HG03039 (cell line): ENCODE measurements around the gene TAOK3.
"Not testable (repeated sequence)": the region's sequence is repeated elsewhere in the genome, so short reads cannot be mapped to it uniquely, and the experiment has no call there.

Experiments
- ATAC-seq: cut with Tn5 transposase; IDR thresholded peaks from one replicate; pipeline ENCODE4 v1.9.1; 2021; ENCODE audit warnings: mild to moderate bottlenecking, moderate library complexity; ENCODE audit not compliant: unreplicated experiment

TAOK3 gene

DNA sequence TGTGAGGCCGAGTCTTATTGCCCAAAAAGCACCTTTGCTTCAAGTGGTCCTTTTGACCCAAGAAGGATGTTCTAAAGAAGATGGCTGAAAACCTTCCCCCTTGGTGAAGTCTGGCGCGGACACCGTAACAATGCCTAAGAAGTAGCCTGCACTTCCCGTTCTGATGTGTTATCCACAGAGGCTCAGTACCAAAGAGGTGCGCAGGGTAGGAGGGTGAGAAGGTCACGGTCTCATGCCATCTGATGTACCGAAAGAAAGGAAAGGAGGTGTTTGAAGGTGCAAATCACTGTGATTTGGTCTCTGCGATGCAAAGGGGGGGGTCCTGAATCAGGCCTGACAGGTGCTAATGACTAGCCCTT, 226.9 kb downstream of the TAOK3 start:
- ATAC-seq = no peak

DNA sequence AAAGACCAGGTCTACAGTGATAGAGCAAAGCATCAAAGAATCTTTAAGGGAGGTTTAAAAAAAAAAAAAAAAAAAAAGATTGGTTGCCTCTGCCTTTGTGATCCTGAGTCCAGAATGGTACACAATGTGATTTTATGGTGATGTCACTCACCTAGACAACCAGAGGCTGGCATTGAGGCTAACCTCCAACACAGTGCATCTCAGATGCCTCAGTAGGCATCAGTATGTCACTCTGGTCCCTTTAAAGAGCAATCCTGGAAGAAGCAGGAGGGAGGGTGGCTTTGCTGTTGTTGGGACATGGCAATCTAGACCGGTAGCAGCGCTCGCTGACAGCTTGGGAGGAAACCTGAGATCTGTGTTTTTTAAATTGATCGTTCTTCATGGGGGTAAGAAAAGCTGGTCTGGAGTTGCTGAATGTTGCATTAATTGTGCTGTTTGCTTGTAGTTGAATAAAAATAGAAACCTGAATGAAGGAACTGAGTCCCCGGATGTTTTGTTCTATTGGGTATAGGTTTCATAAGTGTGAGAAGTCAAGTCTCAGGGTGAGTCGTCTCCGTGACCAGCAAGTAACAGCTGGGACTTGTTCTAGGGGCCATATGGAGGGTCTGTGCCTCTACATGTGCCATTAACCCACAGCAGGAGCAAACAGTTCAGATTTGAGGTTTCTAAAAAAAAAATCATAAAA, 227.5 kb downstream of the TAOK3 start:
- ATAC-seq = no peak

DNA sequence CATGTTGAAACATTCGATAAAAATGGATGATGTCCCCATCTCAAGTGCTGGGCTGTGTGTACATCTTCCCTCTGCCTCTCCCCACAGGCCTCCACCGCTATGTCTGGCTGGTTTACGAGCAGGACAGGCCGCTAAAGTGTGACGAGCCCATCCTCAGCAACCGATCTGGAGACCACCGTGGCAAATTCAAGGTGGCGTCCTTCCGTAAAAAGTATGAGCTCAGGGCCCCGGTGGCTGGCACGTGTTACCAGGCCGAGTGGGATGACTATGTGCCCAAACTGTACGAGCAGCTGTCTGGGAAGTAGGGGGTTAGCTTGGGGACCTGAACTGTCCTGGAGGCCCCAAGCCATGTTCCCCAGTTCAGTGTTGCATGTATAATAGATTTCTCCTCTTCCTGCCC, 228.2 kb downstream of the TAOK3 start:
- no peak for ATAC-seq

DNA sequence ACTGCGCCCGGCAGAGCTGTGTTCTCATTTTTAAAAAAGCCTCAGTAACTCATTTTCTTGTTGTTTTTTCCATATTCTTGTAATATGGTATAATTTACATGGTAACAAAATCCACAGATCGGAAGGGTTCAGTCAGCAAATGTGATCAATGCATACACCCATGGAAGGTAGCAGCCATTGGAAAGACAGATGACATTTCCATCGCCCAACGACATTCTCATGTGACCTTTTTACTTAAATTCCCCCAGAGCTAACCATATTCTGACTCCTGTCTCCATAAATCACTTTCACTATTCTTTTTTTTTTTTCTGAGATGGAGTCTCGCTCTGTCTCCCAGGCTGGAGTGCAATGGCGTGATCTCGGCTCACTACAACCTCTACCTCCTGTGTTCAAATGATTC, 231.9 kb downstream of the TAOK3 start:
- ATAC-seq = no peak

DNA sequence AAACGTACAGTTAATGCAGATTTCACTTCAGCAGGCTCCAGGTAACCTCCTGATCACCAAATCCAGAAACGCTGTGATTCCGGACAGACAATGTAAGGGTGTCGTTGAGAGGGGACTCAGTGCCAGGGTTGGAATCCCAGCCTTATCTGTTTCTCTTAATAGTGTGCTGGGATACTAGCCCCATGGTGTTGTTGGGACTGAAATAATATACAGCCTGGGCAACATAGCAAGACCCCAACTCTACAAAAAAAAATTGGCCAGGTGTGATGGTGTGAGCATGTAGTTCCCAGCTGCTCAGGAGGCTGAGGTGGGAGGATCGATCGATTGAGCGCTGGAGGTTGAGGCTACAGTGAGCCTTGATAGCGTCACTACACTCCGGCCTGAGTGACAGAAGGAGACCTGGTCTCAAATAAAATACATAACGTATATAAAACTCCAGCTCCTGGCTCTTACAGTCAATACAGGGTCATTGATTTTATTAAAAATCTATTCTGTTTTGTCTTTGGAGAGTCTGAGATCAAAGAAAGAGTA, 235.5 kb downstream of the TAOK3 start:
- no peak for ATAC-seq

DNA sequence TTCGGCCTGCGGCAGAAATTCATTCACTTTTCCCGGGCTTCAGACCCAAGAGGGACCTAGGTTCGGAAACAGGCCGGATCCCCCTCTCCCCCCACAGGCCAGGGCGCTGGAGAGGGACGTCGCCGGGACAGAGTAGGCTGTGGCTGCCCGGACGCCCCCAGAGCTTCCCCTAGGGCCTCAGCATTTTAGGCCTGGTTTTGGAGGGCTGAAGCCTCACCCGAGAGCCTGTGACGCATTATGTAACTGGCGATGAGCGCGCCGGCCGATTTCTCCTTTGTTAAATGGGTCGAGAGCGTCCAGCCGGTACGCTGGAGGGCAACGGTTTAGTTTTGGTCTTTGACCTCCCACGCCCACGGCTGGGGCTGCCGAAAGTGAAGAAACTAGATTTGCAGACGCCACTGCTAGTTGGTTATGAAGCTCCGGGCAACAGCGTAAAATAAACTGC, 236.1 kb downstream of the TAOK3 start:
- ATAC-seq = peak; percentile 24

DNA sequence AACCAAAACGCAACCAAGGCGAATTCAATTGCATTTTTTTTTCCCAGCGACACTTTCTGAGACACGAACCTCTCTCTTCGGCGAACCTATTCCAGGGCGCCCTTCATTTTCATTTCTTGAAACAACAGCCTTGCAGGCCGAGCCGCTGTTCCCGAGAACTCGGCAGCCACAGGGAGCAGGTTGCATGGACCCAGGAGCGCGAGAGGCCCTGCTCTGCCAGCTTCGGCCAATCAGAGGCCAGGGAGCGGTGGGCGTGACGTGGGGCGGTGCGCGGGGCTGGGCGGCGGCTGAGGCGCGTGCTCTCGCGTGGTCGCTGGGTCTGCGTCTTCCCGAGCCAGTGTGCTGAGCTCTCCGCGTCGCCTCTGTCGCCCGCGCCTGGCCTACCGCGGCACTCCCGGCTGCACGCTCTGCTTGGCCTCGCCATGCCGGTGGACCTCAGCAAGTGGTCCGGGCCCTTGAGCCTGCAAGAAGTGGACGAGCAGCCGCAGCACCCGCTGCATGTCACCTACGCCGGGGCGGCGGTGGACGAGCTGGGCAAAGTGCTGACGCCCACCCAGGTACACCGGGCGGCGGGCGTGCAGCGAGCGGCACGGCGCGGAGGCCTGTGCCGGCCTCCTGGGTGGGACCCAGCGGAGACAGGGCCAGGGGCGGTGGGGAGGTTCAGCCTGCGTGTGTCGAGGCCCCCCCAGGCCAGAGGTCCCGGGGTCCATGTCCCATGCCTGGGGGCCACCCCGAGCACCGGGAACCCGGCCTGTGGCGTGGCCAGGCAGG, 236.7 kb downstream of the TAOK3 start, which contains the start of gene PEBP1:
Gene PEBP1, plus strand, starts transcription at position 337 of the 771 bp plus-strand sequence. Its CDS starts 86 bp downstream, at position 423.
- ATAC-seq = peak; percentile 93

DNA sequence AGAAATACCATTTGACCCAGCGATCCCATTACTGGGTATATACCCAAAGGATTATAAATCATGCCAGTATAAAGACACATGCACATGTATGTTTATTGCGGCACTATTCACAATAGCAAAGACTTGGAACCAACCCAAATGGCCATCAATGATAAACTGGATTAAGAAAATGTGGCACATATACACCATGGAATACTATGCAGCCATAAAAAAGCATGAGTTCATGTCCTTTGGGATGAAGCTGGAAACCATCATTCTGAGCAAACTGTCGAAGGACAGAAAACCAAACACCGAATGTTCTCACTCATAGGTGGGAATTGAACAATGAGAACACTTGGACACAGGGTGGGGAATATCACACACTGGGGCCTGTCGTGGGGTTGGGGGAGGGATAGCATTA, 243.3 kb downstream of the TAOK3 start:
- not testable (repeated sequence) for ATAC-seq

DNA sequence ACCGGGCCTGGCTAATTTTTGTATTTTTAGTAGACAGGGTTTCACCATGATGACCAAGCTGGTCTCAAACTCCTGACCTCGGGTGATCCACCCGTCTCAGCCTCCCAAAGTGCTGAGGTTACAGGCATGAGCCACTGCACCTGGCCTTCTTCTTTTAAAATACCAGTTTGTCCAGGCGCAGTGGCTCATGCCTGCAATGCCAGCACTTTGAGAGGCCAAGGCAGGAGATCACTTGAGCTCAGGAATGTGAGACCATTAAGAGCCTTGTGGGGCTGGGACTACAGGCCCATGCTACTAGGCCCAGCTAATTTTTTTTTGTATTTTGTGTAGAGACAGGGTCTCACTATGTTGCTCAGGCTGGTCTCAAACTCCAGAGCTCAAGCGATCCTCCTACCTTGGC, 244.8 kb downstream of the TAOK3 start:
- ATAC-seq = no peak

DNA sequence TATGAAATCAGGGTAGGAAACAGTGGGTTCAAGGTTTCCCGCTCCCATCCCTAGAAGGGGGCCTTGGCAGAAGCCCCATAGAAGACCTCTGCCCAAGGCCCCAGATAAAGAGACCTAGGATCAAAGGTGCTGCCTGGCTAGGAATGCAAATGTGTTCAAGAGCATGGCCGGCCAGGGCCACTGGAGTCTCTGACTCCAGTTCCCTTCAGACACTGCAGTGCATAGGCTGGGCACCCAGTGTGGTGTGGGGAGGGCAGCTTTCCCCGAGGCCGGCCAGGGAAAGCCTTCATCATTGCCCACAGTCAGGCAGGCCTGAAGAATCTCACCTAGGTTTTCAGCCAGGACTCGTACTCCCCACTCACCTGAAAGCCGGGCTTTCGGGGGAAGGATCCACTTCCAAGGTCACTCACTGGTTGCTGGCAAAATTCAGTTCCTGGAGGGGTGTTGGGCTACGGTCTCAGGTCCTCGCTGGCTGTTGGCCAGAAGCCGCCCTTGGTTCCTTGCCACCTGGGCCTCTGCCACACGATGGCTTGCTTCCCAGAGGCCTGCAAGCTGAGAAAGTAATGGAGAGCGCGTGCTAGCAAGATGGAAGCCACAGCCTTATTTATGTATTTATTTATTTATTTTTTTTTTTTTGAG, 246.5 kb downstream of the TAOK3 start:
- no peak for ATAC-seq

DNA sequence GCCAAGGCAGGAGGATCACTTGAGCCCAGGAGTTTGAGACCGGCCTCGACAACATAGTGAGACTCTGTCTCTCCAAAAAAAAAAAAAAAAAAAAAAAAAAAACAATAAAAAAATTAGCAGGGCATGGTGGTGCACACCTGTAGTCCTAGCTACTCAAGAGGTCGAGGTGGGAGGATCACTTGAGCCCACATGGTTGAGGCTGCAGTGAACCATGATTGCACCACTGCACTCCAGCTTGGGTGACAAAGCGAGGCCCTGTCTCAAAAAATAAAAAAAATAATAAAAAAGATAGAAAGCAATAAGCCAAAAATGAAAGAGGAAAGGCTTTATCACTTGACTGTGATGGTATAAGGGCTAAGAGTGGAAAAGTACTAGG, 247.0 kb downstream of the TAOK3 start:
- no peak for ATAC-seq

DNA sequence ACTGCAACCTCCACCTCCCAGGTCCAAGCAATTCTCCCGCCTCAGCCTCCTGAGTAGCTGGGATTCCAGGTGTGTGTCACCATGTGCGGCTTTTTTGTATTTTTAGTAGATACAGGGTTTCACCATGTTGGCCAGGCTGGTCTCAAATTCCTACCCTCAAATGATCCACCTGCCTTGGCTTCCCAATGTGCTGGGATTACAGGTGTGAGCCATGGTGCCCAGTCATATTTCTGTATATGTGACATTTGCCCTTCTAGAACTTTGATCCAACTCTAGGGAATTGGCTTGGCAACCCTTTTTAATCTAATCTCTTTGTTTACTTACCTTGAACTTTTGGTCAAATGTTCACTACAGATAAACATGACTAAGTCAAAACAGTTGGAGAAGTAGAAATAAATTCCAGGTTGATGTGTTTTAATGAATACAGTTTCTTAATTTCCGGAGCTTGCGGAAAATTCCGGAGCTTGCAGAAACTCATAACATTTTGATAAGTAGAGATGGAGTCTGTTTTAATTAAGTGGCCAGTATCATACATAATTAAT, 248.3 kb downstream of the TAOK3 start:
- ATAC-seq = no peak

DNA sequence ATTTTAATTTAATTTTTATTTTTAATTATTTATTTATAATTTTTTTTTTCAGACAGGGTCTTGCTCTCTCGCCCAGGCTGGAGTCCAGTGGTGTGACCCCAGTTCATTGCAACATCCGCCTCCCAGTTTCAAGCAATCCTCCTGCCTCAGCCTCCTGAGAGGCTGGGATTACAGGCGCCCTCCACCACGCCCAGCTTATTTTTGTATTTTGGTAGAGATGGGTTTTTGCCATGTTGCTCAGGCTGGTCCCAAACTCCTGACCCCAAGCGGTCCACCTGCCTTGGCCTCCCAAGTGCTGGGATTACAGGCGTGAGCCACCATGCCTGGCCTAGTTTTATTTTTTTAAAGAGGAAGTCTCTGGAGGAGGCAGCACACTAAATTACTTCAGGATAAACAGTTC, 250.4 kb downstream of the TAOK3 start:
- no peak for ATAC-seq

DNA sequence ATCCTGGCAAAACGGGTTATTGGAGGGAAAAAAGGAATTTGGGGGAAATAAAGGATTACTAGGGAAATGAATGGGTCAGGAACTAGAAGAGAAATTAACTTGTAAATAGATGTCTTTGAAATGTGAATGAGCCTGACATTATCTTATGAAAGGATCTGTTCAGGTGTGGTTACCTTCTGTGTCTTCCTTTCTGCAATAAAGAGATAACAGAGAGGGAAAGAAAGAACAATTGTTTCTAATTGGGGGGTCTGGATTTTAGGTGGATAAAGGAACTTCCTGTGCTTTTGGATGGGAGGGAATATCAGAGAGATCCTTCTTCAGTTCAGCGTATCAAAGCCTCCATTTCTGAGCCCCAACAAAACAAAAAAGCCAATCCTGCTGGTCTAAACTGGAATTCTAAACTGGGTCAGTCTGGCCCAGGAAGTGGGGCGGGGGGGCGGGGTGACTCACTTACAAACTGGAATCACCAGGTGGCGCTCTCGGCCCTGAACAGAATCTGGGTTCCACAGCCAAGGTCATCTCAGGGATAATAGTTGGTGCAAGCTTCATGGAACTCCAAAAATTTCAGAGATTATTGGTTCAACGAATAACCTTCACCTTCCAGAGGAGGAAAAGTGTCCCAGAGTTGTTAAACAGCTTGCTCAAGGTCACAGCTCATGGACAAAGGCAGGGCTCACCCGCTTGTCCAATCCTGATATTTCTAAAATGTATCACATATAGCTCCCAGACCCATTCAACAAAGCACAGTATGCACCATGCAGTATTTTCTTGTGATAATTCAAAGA, 251.9 kb downstream of the TAOK3 start:
- ATAC-seq = no peak

DNA sequence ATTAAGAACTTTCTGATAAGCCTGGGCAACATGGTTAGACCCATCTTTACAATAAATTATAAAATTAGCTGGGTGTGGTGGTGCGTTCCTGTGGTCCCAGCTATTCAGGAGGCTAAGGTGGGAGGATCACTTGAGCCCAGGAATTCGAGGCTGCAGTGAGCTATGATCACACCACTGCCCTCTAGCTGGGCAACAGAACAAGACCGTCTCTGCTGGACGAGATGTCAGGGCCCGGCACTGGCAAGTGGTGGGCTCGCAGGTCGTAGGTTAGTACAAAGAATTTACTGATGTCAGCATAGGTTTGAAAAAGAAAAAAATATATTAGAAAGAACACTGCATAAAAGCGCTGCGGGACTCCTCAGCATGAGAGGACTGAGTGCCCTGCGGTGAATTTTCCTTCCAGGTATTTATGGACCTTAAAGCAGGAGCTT, 253.2 kb downstream of the TAOK3 start:
- ATAC-seq = no peak

DNA sequence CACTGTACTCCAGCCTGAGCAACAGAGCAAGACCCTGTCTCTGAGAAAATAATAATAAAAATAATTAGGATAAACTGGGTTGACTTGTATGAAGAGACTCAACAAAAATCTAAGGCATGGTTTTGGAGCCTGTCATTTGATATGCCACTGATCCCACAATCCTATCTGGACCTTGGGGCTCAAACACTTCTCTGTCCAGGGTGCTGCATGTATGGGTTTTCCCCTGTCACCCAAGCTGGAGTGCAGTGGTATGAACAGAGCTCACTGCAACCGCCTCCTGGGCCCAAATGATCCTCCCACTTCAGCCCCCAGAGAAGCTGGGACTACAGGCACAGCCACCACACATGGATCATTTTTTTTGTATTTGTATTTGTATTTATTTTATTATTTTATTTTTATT, 263.6 kb downstream of the TAOK3 start:
- no peak for ATAC-seq

DNA sequence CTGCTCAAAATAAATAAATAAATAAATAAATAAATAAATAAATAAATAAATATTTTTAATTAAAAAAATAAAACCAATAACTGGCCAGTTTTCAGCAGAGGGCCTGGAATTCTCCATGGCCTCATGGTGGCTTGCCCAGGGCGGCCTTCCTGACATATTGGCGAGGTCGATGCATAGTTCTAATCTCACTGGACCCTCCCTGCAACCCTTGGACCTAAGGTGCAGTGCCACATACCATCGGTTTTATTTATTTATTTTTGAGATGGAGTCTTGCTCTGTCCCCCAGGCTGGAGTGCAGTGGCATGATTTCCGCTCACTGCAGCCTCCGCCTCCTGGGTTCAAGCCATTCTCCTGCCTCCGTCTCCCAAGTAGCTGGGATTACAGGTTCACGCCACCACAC, 265.0 kb downstream of the TAOK3 start:
- ATAC-seq = no peak

DNA sequence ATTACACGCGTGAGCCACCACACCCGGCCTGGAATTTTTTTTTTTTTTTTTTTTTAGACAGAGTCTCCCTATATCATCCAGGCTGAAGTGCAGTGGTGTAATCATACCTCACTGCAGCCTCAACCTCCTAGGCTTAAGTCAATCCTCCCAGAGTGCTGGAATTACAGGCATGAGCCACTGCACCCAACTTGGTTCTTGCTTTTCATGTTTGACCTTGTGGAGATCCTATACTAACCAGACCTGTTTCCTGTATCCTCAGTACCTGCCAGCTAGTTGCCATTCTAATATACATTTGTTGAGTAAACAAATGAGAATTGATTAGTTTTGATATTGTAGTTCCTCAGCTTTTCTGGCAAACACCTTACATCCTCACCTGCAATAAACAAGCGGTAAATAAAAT, 265.7 kb downstream of the TAOK3 start:
- no peak for ATAC-seq

DNA sequence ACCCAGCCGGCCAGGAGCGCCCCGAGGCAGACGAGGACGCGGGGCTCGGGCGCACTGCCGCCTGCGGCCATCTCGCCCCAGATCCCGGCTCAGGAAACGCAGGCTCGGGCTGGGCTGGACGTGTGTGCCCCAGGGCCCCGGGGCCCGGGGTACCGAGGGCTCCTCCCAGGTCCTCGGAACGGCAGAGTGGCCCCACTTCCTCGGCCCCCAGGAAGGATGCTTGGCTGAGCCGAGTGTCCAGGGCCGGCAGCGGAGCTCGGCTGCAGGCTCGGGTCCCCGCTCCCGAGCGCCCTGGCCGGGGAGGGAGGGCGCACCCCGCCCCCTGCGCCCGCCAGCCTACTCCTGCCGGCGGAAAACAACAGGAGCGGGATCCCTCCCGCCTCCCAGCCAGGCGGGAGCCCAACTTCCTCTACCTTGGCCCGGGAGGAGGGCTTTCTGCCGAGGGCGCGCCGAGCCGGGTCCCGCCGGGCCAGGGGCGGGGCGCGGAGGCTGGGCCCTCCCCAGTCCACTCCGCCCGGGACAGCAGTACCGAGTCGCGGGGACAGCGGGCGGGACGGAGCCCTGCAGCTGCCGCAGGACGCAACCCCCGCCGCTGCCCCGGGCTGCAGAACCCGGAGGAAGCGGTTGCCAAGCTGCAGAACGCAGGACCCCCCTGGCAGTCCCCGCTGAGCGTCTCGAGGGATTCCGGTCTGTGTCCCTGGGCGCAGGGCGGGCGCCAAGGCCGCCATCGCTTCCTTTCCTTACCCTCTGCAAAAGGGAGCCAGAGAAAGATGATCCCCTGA, 268.9 kb downstream of the TAOK3 start, which contains the start of gene VSIG10:
Gene VSIG10, minus strand, starts transcription at position 411 of the 782 bp plus-strand sequence. Its CDS starts 340 bp downstream, at position 71.
- no peak for ATAC-seq

DNA sequence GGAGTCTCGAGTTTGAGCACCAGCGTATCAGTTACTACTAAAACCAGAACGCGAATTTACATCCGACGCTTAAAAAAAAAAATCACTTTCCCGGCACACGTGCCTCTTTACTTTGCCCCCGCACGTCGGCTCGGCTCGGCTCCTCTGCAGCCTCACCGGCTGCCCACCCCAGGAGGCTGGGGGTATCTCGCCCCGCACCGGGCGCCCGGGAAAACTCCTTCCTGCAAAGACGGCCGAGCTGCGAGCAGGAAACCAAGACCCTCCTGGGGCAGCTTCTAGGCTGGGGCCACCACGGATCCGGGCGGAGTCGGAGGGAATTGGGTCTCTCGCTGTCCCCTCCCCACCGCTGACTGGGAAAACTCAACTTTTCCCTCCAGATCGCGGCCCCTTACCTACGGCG, 269.5 kb downstream of the TAOK3 start:
- ATAC-seq = no peak
